ENCODE results near the gene SPG7.

SPG7 gene

GRCh38 chr16:89493776-89494175 is 14.4 kb upstream of the SPG7 start:
- TF ChIP-seq CTCF (IDR thresholded peaks at IDR 0.05; ENCODE audit: low read depth, low read length), result no peak
- no peak overlapping the region for H3K4me3 ChIP-seq (ENCODE audit: low read depth, low read length)

- no peak for TF ChIP-seq CTCF (IDR thresholded peaks at IDR 0.05; ENCODE audit: low read depth, low read length)
- no peak overlapping the region for H3K4me3 ChIP-seq (ENCODE audit: low read depth, low read length)
Observed at GRCh38 chr16:89495121-89495520, 13.1 kb upstream of the SPG7 start.

GRCh38 chr16:89498839-89499238 is 9.4 kb upstream of the SPG7 start:
- no peak overlapping the region for H3K4me3 ChIP-seq (ENCODE audit: low read depth, low read length)
- TF ChIP-seq CTCF (IDR thresholded peaks at IDR 0.05; ENCODE audit: low read depth, low read length), result no peak

GRCh38 chr16:89499767-89500166 is 8.4 kb upstream of the SPG7 start:
- no peak for TF ChIP-seq CTCF (IDR thresholded peaks at IDR 0.05; ENCODE audit: low read depth, low read length)
- H3K4me3 ChIP-seq (ENCODE audit: low read depth, low read length), result no peak overlapping the region

- no peak overlapping the region for H3K4me3 ChIP-seq (ENCODE audit: low read depth, low read length)
- no peak for TF ChIP-seq CTCF (IDR thresholded peaks at IDR 0.05; ENCODE audit: low read depth, low read length)
Observed at GRCh38 chr16:89502081-89502843, 5.9 kb upstream of the SPG7 start.

- H3K4me3 ChIP-seq (ENCODE audit: low read depth, low read length), result no peak overlapping the region
- no peak for TF ChIP-seq CTCF (IDR thresholded peaks at IDR 0.05; ENCODE audit: low read depth, low read length)
Observed at GRCh38 chr16:89504091-89504490, 4.1 kb upstream of the SPG7 start.

GRCh38 chr16:89505204-89506112 is 2.7 kb upstream of the SPG7 start:
- TF ChIP-seq CTCF (IDR thresholded peaks at IDR 0.05; ENCODE audit: low read depth, low read length), result no peak
- no peak overlapping the region for H3K4me3 ChIP-seq (ENCODE audit: low read depth, low read length)

All from WI38 (cell line).